ENCODE results near the gene SMAD6. TPM values are rescaled to one million over a fixed set of nuclear protein-coding genes. Genes with fewer than 3 reads are reported as not detected.
A peak's percentile ranks its signal among the peaks of the same experiment; 100 is the strongest.

Gene SMAD6
- total and polyA plus RNA-seq, 2 experiments from 2014 or later = 3.6 to 32.9 TPM

DNA sequence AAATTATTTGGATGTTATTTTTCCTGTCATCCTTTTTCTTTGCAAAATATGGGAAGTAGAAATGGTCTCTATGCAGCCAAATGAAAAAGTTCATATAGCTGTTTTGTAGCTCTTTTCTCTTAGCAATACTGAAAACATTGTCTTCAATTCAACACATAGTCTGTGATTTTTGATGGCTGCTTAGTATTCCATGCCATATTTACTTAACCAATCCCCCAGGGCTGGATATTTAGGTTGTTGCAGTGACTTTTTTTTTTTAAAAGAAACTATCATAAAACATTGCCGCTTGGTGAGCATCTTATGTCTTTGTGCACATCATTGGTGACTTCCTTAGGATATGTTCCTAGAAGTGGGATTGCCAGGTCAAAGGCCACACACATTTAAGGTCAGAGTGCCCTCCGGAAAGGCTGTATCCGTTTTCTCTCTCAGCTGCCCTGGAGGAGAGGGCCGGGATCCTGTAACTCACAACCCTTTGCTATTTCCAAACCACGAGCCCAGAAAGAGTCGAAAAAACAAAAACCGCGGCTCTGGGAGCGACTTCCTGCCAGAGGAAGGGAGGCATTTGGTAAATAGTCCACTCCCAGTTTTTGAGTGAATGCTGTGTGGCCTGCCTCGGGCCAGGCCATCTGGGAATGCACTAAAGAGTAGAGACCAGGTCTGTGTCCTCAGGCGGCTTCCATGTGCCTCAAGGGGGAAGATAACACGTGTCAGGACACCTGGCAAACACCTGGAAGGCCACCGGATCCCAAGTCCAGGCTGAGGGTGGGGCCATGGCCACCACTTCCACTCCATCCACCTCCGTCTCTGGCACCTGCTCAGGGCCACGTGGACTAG, 41.9 kb downstream of the SMAD6 start:
- Histone ChIP-seq H3K4me2 (ENCODE audit: unreplicated experiment) (peak overlapping the region; percentile 12), H3K27ac (peak overlapping the region; percentile 35), H4K20me1 (ENCODE audit: insufficient read depth) (no peaks in the 10 kb centered on the region; the same call in 1 of the 2 replicates), H2AFZ (0 out of 2 replicates have a peak overlapping the region, but pooled peaks have one; percentile 44), H3K9me2 (ENCODE audit: insufficient read depth) (no peaks in the 10 kb centered on the region), H3K9me3 (ENCODE audit: low read depth) (no peaks in the 10 kb centered on the region), H3K9ac (peak overlapping the region; percentile 46), H3K36me3 (ENCODE audit: low read depth) (no peaks in the 10 kb centered on the region), H3F3A (ENCODE audit: insufficient read depth) (peaks cover 36% of the 10 kb centered on the region), H3K4me1 (ENCODE audit: insufficient read depth) (peaks cover 66% of the 10 kb centered on the region), H3K27me3 (replicated peaks; ENCODE audit: insufficient read depth) (no peaks in the 10 kb centered on the region), H3K79me2 (ENCODE audit: insufficient read depth) (peaks cover 94% of the 10 kb centered on the region), H3K4me3 (no peak overlapping the region)
- TF ChIP-seq EZH2 (IDR thresholded peaks at IDR 0.05; ENCODE audit: insufficient read depth, poor library complexity, severe bottlenecking) (no peak), EZH2phosphoT487 (IDR thresholded peaks at IDR 0.05; ENCODE audit: insufficient read depth, low read depth) (no peak)
- peak; percentile 58 for DNase-seq
- in situ Hi-C loops (cut with MboI) = no loop called here
- 28 to 39% methylated on average over 15 of the region's 15 CpGs for WGBS, 2 experiments (ENCODE audit: low coverage in 1 of 2, low lambda C conversion rate in 2 of 2, missing lambda C conversion rate in 2 of 2)

DNA sequence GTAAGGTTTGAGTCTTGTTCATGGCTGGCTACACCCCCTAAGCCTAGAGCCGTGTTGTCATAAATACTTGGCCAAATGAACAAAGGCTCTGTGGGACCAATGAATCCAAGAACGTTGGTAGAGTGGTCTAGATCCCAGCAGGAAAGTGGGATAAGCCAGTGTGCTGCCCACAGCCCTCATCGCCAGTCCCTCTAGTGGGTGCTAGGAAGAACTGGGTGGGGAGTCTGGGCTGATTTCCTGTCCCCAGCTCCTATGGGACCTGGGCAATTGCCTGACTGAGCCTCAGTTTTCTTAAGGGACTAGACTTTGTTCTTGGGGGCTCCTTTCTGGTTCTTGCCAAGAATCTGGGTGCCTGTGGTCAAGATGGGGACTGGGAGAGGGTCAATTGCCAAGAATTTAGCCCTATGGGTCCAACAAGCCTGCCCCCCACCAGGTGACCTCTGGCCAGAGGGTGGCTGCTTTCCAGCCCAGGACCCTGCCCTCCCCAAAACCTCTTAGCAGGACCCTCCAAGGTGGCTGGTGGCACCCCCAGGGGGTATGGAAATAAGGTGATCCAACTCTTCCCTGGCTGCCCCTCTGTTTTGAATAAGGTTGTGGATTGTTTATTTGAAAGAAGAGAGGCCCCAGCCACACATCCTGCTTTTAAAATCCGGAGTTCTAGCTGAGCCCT, 42.7 kb downstream of the SMAD6 start:
- H3K36me3 ChIP-seq (ENCODE audit: low read depth) = no peaks in the 10 kb centered on the region
- H3F3A ChIP-seq (ENCODE audit: insufficient read depth) = peaks cover 44% of the 10 kb centered on the region
- H3K4me1 ChIP-seq (ENCODE audit: insufficient read depth) = peaks cover 72% of the 10 kb centered on the region
- in situ Hi-C loops (cut with MboI) = no loop called here
- peak overlapping the region; percentile 12 for H3K4me2 ChIP-seq (ENCODE audit: unreplicated experiment)
- peak overlapping the region; percentile 35 for H3K27ac ChIP-seq
- H3K27me3 ChIP-seq (replicated peaks; ENCODE audit: insufficient read depth) = no peaks in the 10 kb centered on the region
- no peaks in the 10 kb centered on the region for H3K9me3 ChIP-seq (ENCODE audit: low read depth)
- no peak for DNase-seq
- peak overlapping the region; percentile 46; the same call in 1 of the 2 replicates for H3K9ac ChIP-seq
- 0 out of 2 replicates have a peak overlapping the region, but pooled peaks have one; percentile 44 for H2AFZ ChIP-seq
- H3K79me2 ChIP-seq (ENCODE audit: insufficient read depth) = peaks cover 94% of the 10 kb centered on the region
- 45 to 50% methylated on average over 4 of the region's 4 CpGs for WGBS, 2 experiments (ENCODE audit: low coverage in 1 of 2, low lambda C conversion rate in 2 of 2, missing lambda C conversion rate in 2 of 2)
- no peaks in the 10 kb centered on the region; the same call in 1 of the 2 replicates for H4K20me1 ChIP-seq (ENCODE audit: insufficient read depth)
- TF ChIP-seq EZH2phosphoT487 (IDR thresholded peaks at IDR 0.05; ENCODE audit: insufficient read depth, low read depth) (no peak), EZH2 (IDR thresholded peaks at IDR 0.05; ENCODE audit: insufficient read depth, poor library complexity, severe bottlenecking) (no peak)
- H3K9me2 ChIP-seq (ENCODE audit: insufficient read depth) = no peaks in the 10 kb centered on the region
- H3K4me3 ChIP-seq = no peak overlapping the region

DNA sequence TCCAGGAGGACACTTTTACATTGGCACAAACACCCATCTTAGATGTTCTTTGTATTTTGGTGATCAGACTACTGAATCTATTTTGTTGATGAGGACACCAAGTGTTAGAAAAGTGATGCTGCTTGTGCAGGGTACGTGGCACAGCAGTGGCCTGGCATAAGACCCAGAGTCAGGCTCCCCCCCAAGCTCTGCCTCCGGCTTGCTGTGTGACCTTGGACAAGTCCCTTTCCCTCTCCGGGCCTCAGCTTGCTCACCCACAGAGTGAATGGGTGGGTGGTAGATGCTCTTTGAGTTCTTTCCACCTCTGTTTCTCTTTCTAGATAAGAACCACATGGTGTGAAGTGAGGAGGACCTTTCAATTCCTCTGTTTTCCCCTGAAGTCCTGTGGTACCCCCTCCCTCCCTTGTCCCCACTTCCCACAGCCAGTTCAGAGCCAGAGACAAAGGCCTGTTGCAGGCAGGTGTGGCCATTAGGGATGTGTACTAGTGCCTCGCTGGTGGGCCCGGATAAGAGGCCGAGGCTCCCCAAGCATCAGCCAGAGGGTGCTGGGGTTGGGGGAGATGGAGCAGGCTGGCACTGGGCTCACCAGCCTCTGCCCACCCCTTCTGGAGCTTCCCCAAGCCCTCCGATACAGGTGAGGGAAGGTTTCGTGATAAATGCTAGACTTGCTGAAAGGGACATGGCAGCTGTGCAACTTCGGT, 43.6 kb downstream of the SMAD6 start:
- Histone ChIP-seq H3K9ac (peak overlapping the region; percentile 6; the same call in 1 of the 2 replicates), H3K9me2 (ENCODE audit: insufficient read depth) (no peaks in the 10 kb centered on the region), H3K27me3 (replicated peaks; ENCODE audit: insufficient read depth) (no peaks in the 10 kb centered on the region), H3K4me1 (ENCODE audit: insufficient read depth) (peaks cover 75% of the 10 kb centered on the region), H2AFZ (no peak overlapping the region), H3F3A (ENCODE audit: insufficient read depth) (peaks cover 48% of the 10 kb centered on the region), H3K4me2 (ENCODE audit: unreplicated experiment) (no peak overlapping the region), H3K4me3 (no peak overlapping the region), H3K27ac (peak overlapping the region; percentile 17; the same call in 1 of the 2 replicates), H3K79me2 (ENCODE audit: insufficient read depth) (peaks cover 94% of the 10 kb centered on the region), H3K9me3 (ENCODE audit: low read depth) (no peaks in the 10 kb centered on the region), H3K36me3 (ENCODE audit: low read depth) (no peaks in the 10 kb centered on the region), H4K20me1 (ENCODE audit: insufficient read depth) (no peaks in the 10 kb centered on the region)
- 79 to 82% methylated on average over 9 of the region's 9 CpGs for WGBS, 2 experiments (ENCODE audit: low coverage in 1 of 2, low lambda C conversion rate in 2 of 2, missing lambda C conversion rate in 2 of 2)
- in situ Hi-C loops (cut with MboI) = no loop called here
- DNase-seq = no peak
- TF ChIP-seq EZH2phosphoT487 (IDR thresholded peaks at IDR 0.05; ENCODE audit: insufficient read depth, low read depth) (no peak), EZH2 (IDR thresholded peaks at IDR 0.05; ENCODE audit: insufficient read depth, poor library complexity, severe bottlenecking) (no peak)

DNA sequence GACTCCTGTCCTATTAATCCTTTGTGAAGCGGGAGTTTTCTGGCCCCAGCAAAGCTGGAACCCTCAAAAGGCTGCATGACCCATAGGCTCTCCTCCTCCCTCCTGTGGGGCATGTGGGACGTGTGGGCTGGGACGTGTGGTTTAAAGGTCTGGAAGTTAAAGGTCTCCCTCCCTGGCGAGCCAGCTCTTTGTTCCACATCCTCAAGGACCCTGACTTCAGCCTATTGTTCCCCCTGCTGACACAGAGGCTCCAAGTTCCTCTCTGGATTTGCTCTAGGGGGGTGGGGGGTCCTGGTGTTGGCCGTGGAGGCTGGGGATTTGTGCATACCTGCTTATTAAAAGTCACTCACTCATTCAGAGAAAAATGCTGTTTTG, 44.2 kb downstream of the SMAD6 start:
- Histone ChIP-seq H2AFZ (no peak overlapping the region), H3K36me3 (ENCODE audit: low read depth) (no peaks in the 10 kb centered on the region), H3K9ac (peak overlapping the region; percentile 6; the same call in 1 of the 2 replicates), H3K79me2 (ENCODE audit: insufficient read depth) (peaks cover 94% of the 10 kb centered on the region), H3K27ac (no peak overlapping the region), H3K9me2 (ENCODE audit: insufficient read depth) (no peaks in the 10 kb centered on the region), H3K27me3 (replicated peaks; ENCODE audit: insufficient read depth) (no peaks in the 10 kb centered on the region), H3K4me2 (ENCODE audit: unreplicated experiment) (no peak overlapping the region), H3K4me1 (ENCODE audit: insufficient read depth) (peaks cover 75% of the 10 kb centered on the region), H4K20me1 (ENCODE audit: insufficient read depth) (no peaks in the 10 kb centered on the region), H3K4me3 (no peak overlapping the region), H3K9me3 (ENCODE audit: low read depth) (no peaks in the 10 kb centered on the region), H3F3A (ENCODE audit: insufficient read depth) (peaks cover 45% of the 10 kb centered on the region)
- TF ChIP-seq EZH2 (IDR thresholded peaks at IDR 0.05; ENCODE audit: insufficient read depth, poor library complexity, severe bottlenecking) (no peak), EZH2phosphoT487 (IDR thresholded peaks at IDR 0.05; ENCODE audit: insufficient read depth, low read depth) (no peak)
- no peak for DNase-seq
- in situ Hi-C loops (cut with MboI) = no loop called here
- 41 to 50% methylated on average over 5 of the region's 5 CpGs for WGBS, 2 experiments (ENCODE audit: low coverage in 1 of 2, low lambda C conversion rate in 2 of 2, missing lambda C conversion rate in 2 of 2)
